ENCODE results near the gene TTC39A.
A peak's percentile ranks its signal among the peaks of the same experiment; 100 is the strongest.
"Not testable (repeated sequence)": the region's sequence is repeated elsewhere in the genome, so short reads cannot be mapped to it uniquely, and the experiment has no call there.

The TTC39A gene

DNA sequence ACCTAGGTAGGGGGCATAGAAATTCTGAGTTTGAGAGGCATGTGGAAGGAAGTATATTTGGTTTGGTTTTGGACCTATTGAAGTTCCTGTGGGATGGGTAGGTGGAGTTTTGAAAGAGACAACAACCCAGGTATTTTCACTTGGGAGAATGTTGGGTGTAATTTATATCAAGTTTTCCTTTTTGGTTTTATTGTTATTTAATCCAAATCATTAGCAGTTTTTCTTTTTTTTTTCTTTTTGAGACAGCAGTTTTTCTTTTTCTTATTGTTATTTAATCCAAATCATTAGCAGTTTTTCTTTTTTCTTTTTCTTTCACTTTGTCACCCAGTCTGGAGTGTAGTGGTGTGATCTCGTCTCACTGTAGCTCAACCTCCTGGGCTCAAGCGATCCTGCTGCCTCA lies 64.2 kb downstream of the TTC39A start:
- DNase-seq (ENCODE audit: low spot score) = no peak

DNA sequence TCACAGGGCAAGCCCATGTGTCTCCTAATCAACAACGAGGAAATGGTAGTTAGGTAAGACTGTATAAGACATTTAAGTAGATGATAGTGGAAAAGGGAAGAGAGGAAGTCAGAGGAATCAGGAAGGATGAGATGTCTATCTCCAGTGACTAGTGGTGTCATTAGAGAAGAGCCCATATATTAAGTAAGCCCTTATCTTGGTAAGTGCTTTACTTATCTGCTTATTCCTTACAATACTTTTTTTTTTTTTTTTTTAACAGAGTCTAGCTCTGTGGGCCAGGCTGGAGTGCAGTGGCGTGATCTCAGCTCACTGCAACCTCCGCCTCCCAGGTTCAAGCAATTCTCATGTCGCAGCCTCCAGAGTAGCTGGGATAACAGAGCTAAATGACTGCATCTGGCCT lies 64.7 kb downstream of the TTC39A start:
- no peak for DNase-seq (ENCODE audit: low spot score)

DNA sequence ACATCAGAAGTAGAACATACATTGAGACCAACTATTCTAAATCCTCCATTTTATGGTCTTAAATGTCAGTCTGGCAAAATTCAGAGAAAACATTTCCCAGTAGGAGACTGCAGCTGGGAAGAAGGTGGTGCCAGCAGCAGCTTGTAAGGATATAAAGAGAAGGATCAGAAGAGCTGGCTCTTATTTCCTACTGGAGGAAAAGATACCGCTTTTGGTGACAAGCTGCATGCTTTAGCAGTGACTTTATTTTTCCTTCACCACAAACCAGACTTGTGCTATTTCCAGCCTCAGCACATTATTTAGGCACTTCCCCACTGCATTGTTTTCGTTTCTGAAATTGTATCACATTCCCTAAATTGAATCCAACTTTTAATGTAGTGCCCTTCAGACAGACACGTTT lies 65.9 kb downstream of the TTC39A start:
- DNase-seq (ENCODE audit: low spot score) = peak; percentile 87

DNA sequence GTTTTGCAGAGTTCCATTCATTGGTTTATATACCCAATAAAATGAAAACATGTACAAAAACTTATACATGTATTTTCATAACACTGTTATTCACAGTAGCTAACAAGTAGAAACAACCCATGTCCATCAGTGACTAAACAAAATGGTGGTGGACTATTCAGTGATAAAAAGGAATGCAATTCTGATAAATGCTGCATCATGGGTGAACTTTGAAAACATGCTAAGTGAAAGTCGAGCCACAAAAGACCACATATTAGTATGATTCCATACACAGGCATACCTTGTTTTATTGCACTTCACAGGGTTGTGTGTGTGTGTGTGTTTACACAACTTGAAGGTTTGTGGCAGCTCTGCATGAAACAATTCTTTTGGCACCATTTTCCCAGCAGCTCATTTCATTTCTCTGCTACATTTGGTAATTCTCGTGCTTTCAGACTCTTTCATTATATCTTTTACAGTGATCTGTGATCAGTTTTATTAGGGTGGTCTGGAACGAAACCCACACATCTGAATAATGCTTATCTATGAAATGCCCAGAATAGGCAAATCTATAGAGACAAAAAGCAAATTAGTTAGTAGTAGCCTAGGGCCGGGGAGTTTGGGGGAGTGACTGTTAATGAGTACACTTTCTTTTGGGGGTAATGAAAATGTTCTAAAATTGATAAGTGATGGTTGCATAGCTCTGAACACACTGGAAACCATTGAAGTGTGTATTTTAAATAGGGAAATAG lies 67.0 kb downstream of the TTC39A start:
- no peak for DNase-seq (ENCODE audit: low spot score)

DNA sequence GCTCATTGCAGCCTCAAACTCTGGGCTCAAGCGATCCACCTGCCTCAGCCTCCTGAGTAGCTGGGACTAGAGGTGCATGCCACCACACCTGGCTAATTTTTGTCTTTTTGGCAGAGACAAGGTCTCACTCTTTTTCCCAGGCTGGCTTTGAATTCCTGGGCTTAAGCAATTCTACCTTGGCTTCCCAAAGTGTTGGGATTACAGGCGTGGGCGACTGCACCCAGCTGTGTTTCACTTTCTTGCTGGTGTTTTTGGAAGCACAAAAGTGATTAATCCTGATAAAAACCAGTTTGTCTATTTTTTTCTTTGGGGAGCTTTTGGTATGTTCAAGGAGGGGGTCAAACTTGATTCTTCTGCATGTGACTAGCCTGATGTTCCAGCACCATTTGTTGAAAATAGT lies 75.0 kb downstream of the TTC39A start:
- DNase-seq (ENCODE audit: low spot score) = no peak

DNA sequence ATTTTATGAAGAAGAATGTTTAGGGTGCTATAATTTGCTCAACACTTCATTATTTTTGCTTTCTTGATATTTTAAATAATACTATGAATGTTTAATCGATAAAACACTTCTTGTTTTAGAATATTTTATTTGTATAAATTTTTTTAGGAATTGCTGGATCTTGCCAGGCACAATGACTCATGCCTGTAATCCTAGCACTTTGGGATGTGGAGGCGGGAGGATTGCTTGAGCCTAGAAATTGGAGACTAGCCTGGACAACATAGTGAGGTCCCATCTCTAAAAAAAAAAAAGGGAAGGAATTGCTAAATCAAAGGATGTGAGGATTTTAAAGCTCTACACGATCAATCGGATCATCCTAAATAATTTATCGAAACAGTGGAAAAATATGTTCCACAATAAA lies 76.7 kb downstream of the TTC39A start:
- DNase-seq (ENCODE audit: low spot score) = no peak

DNA sequence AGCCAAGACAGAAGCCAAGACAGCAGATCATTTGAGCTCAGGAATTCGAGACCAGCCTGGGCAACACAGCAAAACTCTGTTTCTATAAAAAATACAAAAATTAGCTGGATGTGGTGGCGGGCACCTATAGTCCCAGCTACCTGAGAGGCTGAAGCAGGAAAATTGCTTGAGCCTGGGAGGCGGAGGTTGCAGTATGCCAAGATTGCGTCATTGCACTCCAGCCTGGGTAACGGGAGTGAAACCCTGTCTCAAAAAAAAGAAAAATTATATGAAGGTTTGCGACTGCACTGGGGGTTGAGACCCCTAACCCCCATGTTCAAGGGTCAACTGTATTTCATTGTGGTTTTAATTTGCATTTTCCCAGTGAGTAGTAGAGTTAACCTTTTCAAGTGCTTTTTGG lies 78.0 kb downstream of the TTC39A start:
- no peak for DNase-seq (ENCODE audit: low spot score)

DNA sequence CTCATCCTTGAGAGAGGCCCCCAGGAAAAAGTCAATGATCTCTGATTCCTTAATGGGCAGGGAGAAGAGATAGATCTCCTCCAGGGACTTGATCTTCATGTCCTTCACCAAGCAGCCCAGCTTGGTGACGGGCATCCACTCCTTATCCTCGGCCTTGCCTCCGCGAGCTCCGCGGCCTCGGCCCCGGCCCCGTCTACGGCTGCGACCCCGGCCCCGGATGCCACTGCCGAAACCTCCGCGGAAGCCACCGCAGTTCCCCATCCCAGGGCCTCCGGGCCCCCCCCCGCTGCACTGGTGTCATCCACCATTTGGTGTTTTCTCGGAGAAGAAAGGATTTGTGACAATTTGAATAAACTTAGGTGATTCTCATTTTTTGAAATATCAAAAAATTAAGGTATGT lies 79.2 kb downstream of the TTC39A start:
- not testable (repeated sequence) for DNase-seq (ENCODE audit: low spot score)

DNA sequence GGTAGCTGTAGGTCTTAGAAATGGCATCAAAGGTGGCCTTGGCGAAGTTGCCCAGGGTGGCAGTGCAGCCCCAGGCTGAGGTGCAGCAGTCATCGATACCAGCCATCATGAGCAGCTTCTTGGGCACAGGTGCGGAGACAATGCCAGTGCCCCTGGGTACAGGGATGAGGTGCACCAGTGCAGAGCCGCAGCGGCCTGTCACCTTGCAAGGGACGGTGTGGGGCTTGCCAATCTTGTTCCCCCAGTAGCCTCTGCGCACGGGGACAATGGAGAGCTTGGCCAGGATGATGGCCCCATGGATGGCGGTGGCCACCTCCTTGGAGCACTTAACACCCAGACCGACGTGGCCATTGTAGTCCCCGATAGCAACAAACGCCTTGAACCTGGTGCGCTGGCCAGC lies 79.6 kb downstream of the TTC39A start:
- not testable (repeated sequence) for DNase-seq (ENCODE audit: low spot score)

DNA sequence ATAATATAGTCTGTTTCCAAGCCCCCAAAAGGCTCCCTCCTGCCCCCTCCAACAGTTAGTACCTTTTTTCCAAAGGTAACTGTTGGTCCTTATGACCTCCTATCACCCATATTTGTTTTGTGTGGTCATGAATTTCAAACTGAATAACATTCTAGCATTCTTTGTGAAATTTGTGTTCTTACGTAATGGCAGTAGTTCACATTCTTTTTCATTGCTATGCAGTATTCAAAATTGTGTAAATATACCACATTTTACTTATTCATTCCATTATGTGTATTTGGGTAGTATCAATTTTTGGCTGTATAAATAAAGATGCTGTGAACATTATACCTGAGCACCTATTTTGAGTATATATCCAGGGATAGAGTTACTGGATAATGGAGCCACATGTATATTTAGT lies 80.9 kb downstream of the TTC39A start:
- DNase-seq (ENCODE audit: low spot score) = no peak

DNA sequence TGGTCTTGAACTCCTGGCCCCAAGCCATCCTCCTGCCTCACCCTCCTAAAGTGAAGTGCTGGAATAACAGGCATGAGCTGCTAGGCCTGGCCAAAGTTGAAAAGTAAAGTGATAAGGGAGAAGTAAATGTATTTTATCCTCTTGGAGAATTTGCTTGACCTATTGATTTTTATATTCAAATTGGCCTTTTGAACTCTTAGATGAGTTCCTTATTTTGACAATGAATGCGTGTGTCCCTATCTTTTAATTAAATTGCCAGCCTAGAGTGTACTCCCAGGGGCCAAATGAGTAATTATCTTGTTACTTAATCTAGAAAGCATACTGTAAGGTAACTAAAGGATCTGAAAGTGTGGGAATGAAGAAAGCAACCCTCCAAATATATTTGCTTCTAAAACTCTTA lies 82.9 kb downstream of the TTC39A start:
- no peak for DNase-seq (ENCODE audit: low spot score)

DNA sequence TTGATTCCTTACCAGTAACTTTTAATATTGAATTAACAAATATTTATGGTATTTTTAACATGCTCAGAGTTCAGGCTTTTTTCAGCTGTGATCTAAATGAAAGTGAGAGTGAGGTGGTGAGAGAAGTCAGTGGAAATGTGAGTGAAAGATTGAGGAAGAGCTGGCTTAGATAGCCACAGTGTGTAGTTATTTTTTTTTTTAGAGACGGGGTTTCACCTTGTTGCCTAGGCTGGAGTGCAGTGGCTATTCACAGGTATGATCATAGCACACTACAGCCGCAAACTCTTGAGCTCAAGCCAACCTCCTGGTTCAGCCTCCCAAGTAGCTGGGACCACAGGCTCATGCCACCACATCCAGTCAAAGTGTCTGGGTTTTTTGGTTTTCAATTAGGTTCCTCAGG lies 83.3 kb downstream of the TTC39A start:
- no peak for DNase-seq (ENCODE audit: low spot score)

DNA sequence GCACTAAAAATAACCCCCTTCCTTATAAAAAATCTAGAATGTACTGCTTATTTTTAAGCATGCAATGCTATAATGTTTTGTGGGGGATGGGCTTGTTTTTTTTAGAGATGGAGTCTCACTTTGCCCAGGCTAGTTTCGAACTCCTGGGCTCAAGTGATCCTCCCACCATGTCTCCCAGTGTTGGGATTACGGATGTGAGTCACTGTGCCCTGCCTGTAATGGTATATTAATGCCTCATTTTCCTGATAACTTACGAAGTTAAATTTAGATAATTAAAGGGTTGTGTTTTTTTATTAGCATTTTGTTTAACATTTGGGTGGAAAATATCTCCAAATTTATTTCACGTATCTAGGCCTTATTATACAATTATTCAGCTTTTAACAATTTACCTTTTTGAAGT lies 87.8 kb downstream of the TTC39A start:
- no peak for DNase-seq (ENCODE audit: low spot score)

DNA sequence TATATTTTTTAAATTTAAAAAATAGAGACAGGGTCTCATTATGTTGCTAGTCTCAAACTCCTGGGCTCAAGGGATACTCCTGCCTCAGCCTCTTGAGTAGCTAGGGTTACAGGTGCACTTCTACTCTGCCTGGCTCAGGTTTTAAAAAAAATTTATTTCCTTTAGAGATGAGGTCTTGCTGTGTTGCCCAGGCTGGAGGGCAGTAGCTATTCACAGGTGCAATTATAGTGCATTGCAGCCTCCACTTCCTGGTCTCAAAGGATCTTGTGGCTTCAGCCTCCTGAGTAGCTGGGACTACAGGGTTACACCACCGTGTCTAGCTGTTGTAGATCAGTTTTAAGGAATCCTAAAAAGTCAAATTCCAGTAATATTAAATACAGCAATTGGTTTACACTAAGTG lies 89.2 kb downstream of the TTC39A start:
- DNase-seq (ENCODE audit: low spot score) = no peak

DNA sequence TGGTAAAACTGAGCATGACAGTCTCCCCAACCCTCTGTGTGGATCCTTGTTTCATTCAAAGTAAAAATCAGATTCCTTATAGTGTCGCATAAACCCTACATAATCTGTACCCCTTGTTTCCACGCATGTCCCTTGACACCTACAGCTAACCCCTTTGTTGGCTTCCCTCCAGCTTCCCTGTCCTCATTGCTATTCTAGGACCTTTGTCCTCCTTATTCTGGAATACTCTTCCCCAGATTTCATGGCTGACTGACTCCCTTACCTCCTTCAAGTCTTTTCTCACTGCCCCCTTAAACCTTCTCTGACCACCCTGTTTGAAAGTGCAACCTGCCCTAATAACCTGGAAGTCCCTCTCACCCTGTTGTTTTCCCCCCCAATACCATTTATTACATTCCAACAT lies 90.3 kb downstream of the TTC39A start:
- DNase-seq (ENCODE audit: low spot score) = peak; percentile 28

DNA sequence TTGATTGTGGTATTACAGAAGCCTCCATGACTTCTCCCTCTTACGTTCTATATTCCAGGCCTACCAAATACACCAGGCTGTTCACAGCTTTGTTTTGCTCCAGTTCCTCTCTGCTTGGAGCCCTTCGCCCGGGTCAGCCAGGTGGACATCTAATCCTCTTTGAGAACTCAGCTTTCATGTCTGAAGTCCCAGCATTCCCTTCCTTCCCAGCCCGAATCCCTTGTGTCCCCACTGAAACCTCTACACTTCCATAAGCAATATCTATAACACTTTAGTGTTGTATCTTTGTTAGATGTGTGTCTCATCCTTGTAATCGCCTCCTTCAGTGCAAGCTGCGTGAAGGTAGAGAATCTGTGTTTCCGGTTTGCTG lies 92.3 kb downstream of the TTC39A start:
- peak; percentile 53 for DNase-seq (ENCODE audit: low spot score)

DNA sequence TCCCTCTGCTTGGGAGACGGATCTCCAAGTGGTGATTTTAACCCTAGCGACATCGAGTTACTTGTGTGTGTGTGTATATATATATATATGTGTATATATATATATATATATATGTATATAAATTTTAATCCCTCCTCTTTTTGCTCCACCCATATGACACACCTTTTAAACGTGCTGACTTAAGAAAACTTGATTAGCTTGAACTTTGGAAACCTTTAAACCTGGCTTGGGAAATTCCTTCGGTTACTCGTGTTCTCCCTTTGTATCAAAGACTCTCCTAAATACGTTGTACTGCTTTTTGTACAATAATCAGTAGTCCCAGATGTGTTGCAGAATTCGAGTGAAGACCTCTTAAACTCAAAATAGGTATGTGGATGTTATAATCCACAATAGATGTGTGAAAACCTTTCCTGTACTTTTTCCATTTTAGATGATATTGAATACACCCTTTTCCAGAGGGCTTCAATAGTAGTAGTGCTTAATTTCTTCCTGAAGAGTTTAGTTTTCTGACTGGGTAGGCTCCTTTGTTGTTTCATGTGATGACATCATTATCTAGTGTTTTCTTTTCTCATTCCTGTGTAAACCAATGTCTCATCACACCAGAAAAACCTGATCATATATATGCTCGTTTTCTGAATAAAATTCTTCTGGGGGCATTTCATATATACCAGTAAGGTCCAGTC lies 92.9 kb downstream of the TTC39A start:
- peak; percentile 62 for DNase-seq (ENCODE audit: low spot score)
